SU-DHL-6 (cell line): ENCODE results near the gene DDIT3.

Experiments used
- H2AFZ ChIP-seq: fragments of 200-600 bp; sonication (generic); 2 replicates; pipeline ENCODE4 v1.6.1; 2014; ENCODE audit warnings: low read depth, mild to moderate bottlenecking, moderate library complexity, mixed read lengths, antibody characterized with exemption, low read length; ENCODE audit not compliant: severe bottlenecking
- H3F3A ChIP-seq: fragments of 200-600 bp; shearing (Covaris generic); 2 replicates; pipeline ENCODE4 v1.6.0; 2016; ENCODE audit warnings: antibody characterized with exemption, mild to moderate bottlenecking; ENCODE audit not compliant: insufficient read depth
- H3K27ac ChIP-seq: fragments of 200-600 bp; sonication (generic); 2 replicates; pipeline ENCODE4 v1.5.1; 2016; ENCODE audit warnings: low read depth, mild to moderate bottlenecking, low read length, moderate library complexity, mixed read lengths
- H3K27me3 ChIP-seq: fragments of 200-600 bp; sonication (generic), shearing (Covaris generic); 2 replicates; pipeline ENCODE4 v1.6.0; 2014; ENCODE audit warnings: mild to moderate bottlenecking, low read length
- H3K36me3 ChIP-seq: fragments of 200-600 bp; sonication (generic); 2 replicates; pipeline ENCODE4 v1.6.1; 2014; ENCODE audit warnings: mild to moderate bottlenecking, low read length, mixed read lengths
- H3K4me2 ChIP-seq: fragments of 300-600, 200-600 bp; shearing (Covaris generic), sonication (generic); 2 replicates; pipeline ENCODE4 v1.6.0; 2014; ENCODE audit warnings: low read length, low read depth, mild to moderate bottlenecking; ENCODE audit not compliant: poor library complexity, severe bottlenecking
- H3K4me3 ChIP-seq: fragments of 200-600 bp; sonication (generic); 2 replicates; pipeline ENCODE4 v1.5.1; 2014; ENCODE audit warnings: antibody characterized with exemption, low read length, mild to moderate bottlenecking, mixed read lengths; ENCODE audit not compliant: insufficient read depth, poor library complexity, severe bottlenecking
- H3K79me2 ChIP-seq: fragments of 200-600 bp; sonication (generic); 2 replicates; pipeline ENCODE4 v1.6.1; 2014; ENCODE audit warnings: mild to moderate bottlenecking, low read length, moderate library complexity; ENCODE audit not compliant: insufficient read depth
- H3K9ac ChIP-seq: fragments of 200-600 bp; sonication (generic); 2 replicates; pipeline ENCODE4 v1.7.0; 2014; ENCODE audit warnings: mild to moderate bottlenecking, low read length
- H3K9me2 ChIP-seq: fragments of 200-600 bp; sonication (generic); replicated peaks from 2 replicates; pipeline ENCODE4 v1.6.1; 2014; ENCODE audit warnings: low read length; ENCODE audit not compliant: insufficient read depth
- H3K9me3 ChIP-seq: fragments of 200-600 bp; sonication (generic); 2 replicates; pipeline ENCODE4 v1.6.1; 2014; ENCODE audit warnings: low read length, mixed read lengths; ENCODE audit not compliant: insufficient read depth
- H4K20me1 ChIP-seq: fragments of 200-600 bp; sonication (generic); 2 replicates; pipeline ENCODE4 v1.6.1; 2014; ENCODE audit warnings: low read depth, mild to moderate bottlenecking, antibody characterized with exemption, low read length, moderate library complexity, mixed read lengths
- EZH2phosphoT487 ChIP-seq: fragments of 200-600 bp; sonication (generic), shearing (Covaris generic); conservative IDR thresholded peaks from 2 replicates; pipeline ENCODE4 v1.6.1; 2018; ENCODE audit warnings: mild to moderate bottlenecking, antibody characterized with exemption, low read length, moderate library complexity, mixed read lengths
- TF ChIP-seq, protein P1 (sequence below): fragments of 200-600 bp; sonication (generic); IDR thresholded peaks from one replicate; pipeline ENCODE4 v1.5.1; 2017; ENCODE audit warnings: antibody characterized with exemption, mild to moderate bottlenecking, low read length, moderate library complexity; ENCODE audit not compliant: insufficient read depth, poor library complexity, severe bottlenecking

Gene DDIT3

DNA sequence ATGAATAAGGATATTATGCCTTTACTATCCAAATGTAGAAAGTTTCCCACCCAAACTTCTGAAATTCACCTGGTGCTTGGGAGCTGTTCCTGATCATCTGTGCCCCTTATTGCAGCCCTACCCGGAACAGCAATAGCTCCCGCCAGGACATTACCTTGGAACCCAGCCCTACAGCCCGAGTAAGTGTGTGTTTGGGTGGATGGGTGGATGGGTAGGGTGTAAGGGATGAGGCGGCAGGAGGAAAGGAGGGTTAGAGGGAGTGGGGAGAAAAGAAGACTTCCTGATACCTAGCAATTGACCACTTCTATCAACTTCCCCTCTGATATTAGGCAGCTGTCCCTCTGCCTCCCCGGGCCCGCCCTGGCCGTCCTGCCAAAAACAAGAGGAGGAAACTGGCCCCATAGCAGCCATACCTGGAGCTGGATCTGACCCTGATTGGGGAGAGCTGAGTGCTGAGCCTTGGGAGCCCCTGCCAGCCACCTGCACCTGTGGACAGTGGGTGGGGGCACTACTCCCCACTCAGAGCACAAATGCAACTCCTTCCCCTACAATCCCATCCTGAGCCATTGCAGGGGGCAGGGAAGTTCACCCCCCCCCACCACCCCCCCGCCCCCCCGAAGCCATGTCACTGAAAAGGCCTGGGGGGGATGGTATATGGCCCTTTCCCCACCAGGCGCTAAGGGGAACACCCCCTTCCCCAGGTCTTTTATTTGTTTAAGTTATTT lies 8.7 kb upstream of the DDIT3 start:
- Histone ChIP-seq H3K4me2 (no peak overlapping the region), H4K20me1 (no peaks in the 10 kb centered on the region), H3K9me3 (no peaks in the 10 kb centered on the region), H3K9me2 (no peaks in the 10 kb centered on the region), H3K4me3 (no peak overlapping the region), H3K27ac (no peak overlapping the region), H3K27me3 (no peaks in the 10 kb centered on the region), H3F3A (peaks cover 12% of the 10 kb centered on the region; the same call in 1 of the 2 replicates), H2AFZ (no peak overlapping the region), H3K9ac (no peak overlapping the region), H3K36me3 (no peaks in the 10 kb centered on the region; the same call in 1 of the 2 replicates), H3K79me2 (peaks cover 4% of the 10 kb centered on the region; the same call in 1 of the 2 replicates)
- TF ChIP-seq, protein P1, sequence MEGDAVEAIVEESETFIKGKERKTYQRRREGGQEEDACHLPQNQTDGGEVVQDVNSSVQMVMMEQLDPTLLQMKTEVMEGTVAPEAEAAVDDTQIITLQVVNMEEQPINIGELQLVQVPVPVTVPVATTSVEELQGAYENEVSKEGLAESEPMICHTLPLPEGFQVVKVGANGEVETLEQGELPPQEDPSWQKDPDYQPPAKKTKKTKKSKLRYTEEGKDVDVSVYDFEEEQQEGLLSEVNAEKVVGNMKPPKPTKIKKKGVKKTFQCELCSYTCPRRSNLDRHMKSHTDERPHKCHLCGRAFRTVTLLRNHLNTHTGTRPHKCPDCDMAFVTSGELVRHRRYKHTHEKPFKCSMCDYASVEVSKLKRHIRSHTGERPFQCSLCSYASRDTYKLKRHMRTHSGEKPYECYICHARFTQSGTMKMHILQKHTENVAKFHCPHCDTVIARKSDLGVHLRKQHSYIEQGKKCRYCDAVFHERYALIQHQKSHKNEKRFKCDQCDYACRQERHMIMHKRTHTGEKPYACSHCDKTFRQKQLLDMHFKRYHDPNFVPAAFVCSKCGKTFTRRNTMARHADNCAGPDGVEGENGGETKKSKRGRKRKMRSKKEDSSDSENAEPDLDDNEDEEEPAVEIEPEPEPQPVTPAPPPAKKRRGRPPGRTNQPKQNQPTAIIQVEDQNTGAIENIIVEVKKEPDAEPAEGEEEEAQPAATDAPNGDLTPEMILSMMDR, result no peak
- TF ChIP-seq EZH2phosphoT487, result no peak

DNA sequence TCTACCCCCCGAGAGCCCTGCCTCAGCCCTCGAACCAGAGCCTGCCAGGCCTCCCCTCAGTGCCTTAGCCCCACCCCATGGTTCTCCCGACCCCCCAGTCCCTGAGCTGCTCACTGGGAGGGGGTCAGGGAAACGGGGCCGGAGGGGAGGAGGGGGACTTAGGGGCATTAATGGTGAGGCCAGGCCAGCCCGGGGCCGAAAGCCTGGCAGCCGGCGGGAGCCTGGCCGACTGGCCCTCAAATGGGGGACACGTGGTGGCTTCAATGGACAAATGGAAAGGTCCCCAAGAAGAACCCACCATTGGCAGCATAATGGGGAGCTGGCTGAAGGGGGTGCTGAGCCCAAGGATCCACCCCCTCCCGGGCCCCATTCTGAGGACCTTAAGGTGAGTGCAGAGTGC lies 7.9 kb upstream of the DDIT3 start:
- peaks cover 21% of the 10 kb centered on the region for H3F3A ChIP-seq
- no peak overlapping the region for H3K4me3 ChIP-seq
- H3K27ac ChIP-seq, result no peak overlapping the region
- no peaks in the 10 kb centered on the region for H3K27me3 ChIP-seq
- no peak for TF ChIP-seq EZH2phosphoT487
- TF ChIP-seq, protein P1, result no peak
- H3K9ac ChIP-seq, result no peak overlapping the region
- H2AFZ ChIP-seq, result no peak overlapping the region
- no peaks in the 10 kb centered on the region for H3K9me3 ChIP-seq
- H4K20me1 ChIP-seq, result no peaks in the 10 kb centered on the region
- H3K36me3 ChIP-seq, result no peaks in the 10 kb centered on the region; the same call in 1 of the 2 replicates
- H3K79me2 ChIP-seq, result peaks cover 11% of the 10 kb centered on the region
- no peak overlapping the region for H3K4me2 ChIP-seq
- H3K9me2 ChIP-seq, result no peaks in the 10 kb centered on the region

DNA sequence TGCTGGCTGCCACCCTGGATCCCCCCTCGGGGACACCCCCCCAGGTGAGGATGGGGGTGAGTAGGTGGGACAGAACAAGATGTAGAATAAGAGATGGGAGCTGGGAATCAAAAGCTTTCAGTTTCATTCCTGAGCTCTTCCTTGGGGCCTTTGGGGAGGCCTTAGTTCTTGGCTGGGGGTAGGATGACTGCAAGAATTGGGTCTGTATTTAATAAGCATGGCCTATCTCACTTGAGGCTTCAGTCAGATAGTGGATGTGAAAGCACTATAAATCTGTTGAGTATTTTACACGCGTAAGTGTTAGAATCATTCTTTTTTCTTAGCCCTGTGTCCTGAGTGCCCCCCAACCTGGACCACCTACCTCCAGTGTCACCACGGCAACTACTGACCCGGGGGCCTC lies 6.9 kb upstream of the DDIT3 start:
- Histone ChIP-seq H3F3A (peaks cover 24% of the 10 kb centered on the region), H3K36me3 (no peaks in the 10 kb centered on the region; the same call in 1 of the 2 replicates), H4K20me1 (no peaks in the 10 kb centered on the region), H2AFZ (no peak overlapping the region), H3K79me2 (peaks cover 12% of the 10 kb centered on the region), H3K9me3 (no peaks in the 10 kb centered on the region), H3K4me3 (no peak overlapping the region), H3K4me2 (no peak overlapping the region), H3K9me2 (no peaks in the 10 kb centered on the region), H3K27me3 (no peaks in the 10 kb centered on the region), H3K9ac (no peak overlapping the region), H3K27ac (no peak overlapping the region)
- TF ChIP-seq, protein P1, result no peak
- TF ChIP-seq EZH2phosphoT487, result no peak
